Stimulated activated CD8-positive, alpha-beta memory T cell treated with anti-CD3 and anti-CD28 coated beads, Interleukin-4, amount 100 ng/mL, for 4 hours (primary cell): ENCODE measurements around the gene SMARCA2.

Experiments used
- DNase-seq, 2 donors: peaks; one replicate each; pipeline ENCODE4 v3.0.0-alpha.2; 2020; ENCODE audit warnings: low read depth in 2 of 2, low spot score in 1 of 2

The SMARCA2 gene

GRCh38 chr9:2166203-2166602 lies 151.1 kb downstream of the SMARCA2 start:
- DNase-seq: no peak

GRCh38 chr9:2169035-2169434 lies 153.9 kb downstream of the SMARCA2 start:
- DNase-seq: no peak

- DNase-seq: no peak
Observed at GRCh38 chr9:2170722-2171121, 155.6 kb downstream of the SMARCA2 start.

GRCh38 chr9:2173170-2173569 lies 158.0 kb downstream of the SMARCA2 start:
- DNase-seq: no peak

GRCh38 chr9:2173861-2174260 lies 158.7 kb downstream of the SMARCA2 start:
- DNase-seq: no peak

- no peak for DNase-seq
Observed at GRCh38 chr9:2174306-2174705, 159.2 kb downstream of the SMARCA2 start.

- DNase-seq: no peak
Observed at GRCh38 chr9:2174911-2175310, 159.8 kb downstream of the SMARCA2 start.

GRCh38 chr9:2177121-2177520 lies 162.0 kb downstream of the SMARCA2 start:
- DNase-seq: no peak

- DNase-seq: no peak
Observed at GRCh38 chr9:2178034-2178734, 163.0 kb downstream of the SMARCA2 start.

GRCh38 chr9:2179567-2179966 lies 164.4 kb downstream of the SMARCA2 start:
- no peak for DNase-seq

GRCh38 chr9:2180154-2180553 lies 165.0 kb downstream of the SMARCA2 start:
- DNase-seq: no peak

- no peak for DNase-seq
Observed at GRCh38 chr9:2180704-2181103, 165.6 kb downstream of the SMARCA2 start.

GRCh38 chr9:2181792-2182191 lies 166.6 kb downstream of the SMARCA2 start:
- DNase-seq: no peak

- no peak for DNase-seq
Observed at GRCh38 chr9:2190939-2191608, 175.9 kb downstream of the SMARCA2 start.

- no peak for DNase-seq
Observed at GRCh38 chr9:2191609-2191972, 176.4 kb downstream of the SMARCA2 start.

- no peak for DNase-seq
Observed at GRCh38 chr9:2192356-2192979, 177.3 kb downstream of the SMARCA2 start.

GRCh38 chr9:2193552-2193951 lies 178.4 kb downstream of the SMARCA2 start:
- DNase-seq: no peak

GRCh38 chr9:2195211-2195610 lies 180.1 kb downstream of the SMARCA2 start:
- no peak for DNase-seq

- no peak for DNase-seq
Observed at GRCh38 chr9:2196757-2197156, 181.6 kb downstream of the SMARCA2 start.

- DNase-seq: no peak
Observed at GRCh38 chr9:2198956-2199635, 183.9 kb downstream of the SMARCA2 start.

- DNase-seq: no peak
Observed at GRCh38 chr9:2199999-2200796, 185.1 kb downstream of the SMARCA2 start.
